Fibroblast of lung (primary cell): ENCODE results near the gene EIF4A2. TPM values are rescaled to one million over a fixed set of nuclear protein-coding genes. Genes with fewer than 3 reads are reported as not detected.

Experiments
- DNase-seq, 2 donors: peaks; one replicate each; pipeline versions ENCODE4 v3.0.0 to v3.0.0-alpha.2; 2010; ENCODE audit warnings: low read depth in 2 of 2
- H2AFZ ChIP-seq: 2 replicates; pipeline ENCODE4 v1.5.1; 2012; ENCODE audit warnings: low read length, control low read depth, inconsistent platforms
- H3K27ac ChIP-seq: 2 replicates; pipeline ENCODE4 v1.5.1; 2011; ENCODE audit warnings: low read length, control low read depth; ENCODE audit not compliant: insufficient read depth
- H3K27me3 ChIP-seq: 2 replicates; pipeline ENCODE4 v1.5.1; 2011; ENCODE audit warnings: mild to moderate bottlenecking, low read length; ENCODE audit not compliant: control insufficient read depth, insufficient read depth
- H3K36me3 ChIP-seq: 2 replicates; pipeline ENCODE4 v1.5.1; 2011; ENCODE audit warnings: low read length; ENCODE audit not compliant: control insufficient read depth, insufficient read depth
- H3K4me1 ChIP-seq: 2 replicates; pipeline ENCODE4 v1.5.1; 2011; ENCODE audit warnings: low read length; ENCODE audit not compliant: control insufficient read depth, insufficient read depth; ENCODE audit errors: extremely low read depth
- H3K4me2 ChIP-seq: 2 replicates; pipeline ENCODE4 v1.5.1; 2011; ENCODE audit warnings: low read length, control low read depth; ENCODE audit not compliant: insufficient read depth; ENCODE audit errors: extremely low read depth
- H3K4me3 ChIP-seq, 4 experiments: fragments of 200-600 bp in 1 of 4; sonication (generic) in 1 of 4; replicated peaks in 1 of 4; 2 replicates each; pipeline ENCODE4 v1.5.1; 2011 to 2016; ENCODE audit warnings: low read length in 4 of 4, low read depth in 3 of 4, mild to moderate bottlenecking in 3 of 4, control low read depth in 2 of 4, inconsistent platforms in 1 of 4, mixed read lengths in 1 of 4; ENCODE audit not compliant: insufficient read depth in 1 of 4; ENCODE audit errors: control extremely low read depth in 1 of 4
- H3K79me2 ChIP-seq: 2 replicates; pipeline ENCODE4 v1.5.1; 2012; ENCODE audit warnings: mild to moderate bottlenecking, low read length, inconsistent platforms; ENCODE audit not compliant: control insufficient read depth, insufficient read depth
- H3K9ac ChIP-seq: 2 replicates; pipeline ENCODE4 v1.5.1; 2011; ENCODE audit warnings: mild to moderate bottlenecking, low read length, control low read depth; ENCODE audit not compliant: insufficient read depth
- H3K9me3 ChIP-seq: 2 replicates; pipeline ENCODE4 v1.5.1; 2012; ENCODE audit warnings: low read depth, low read length; ENCODE audit not compliant: control insufficient read depth, insufficient read depth
- H4K20me1 ChIP-seq: 2 replicates; pipeline ENCODE4 v1.5.1; 2011; ENCODE audit warnings: low read length; ENCODE audit not compliant: control insufficient read depth, insufficient read depth; ENCODE audit errors: extremely low read depth
- EZH2 ChIP-seq: IDR thresholded peaks from 2 replicates; pipeline ENCODE4 v1.5.1; 2012; ENCODE audit warnings: low read length, control low read depth, mild to moderate bottlenecking; ENCODE audit errors: missing control alignments
- polyA plus RNA-seq, 2 donors: library from polyadenylated mRNA; depleted of rRNA in 1 of 2; stranded (reverse) in 1 of 2; unstranded in 1 of 2; fragments of >200 nt; gene quantifications; 2 replicates each; pipeline ENCODE4 v1.2.1, GENCODE V29; 2011 to 2012; ENCODE audit warnings: missing spikeins in 1 of 2
- total RNA-seq: library from RNA; depleted of rRNA; stranded (reverse); fragments of >200 nt; gene quantifications from 2 replicates; pipeline ENCODE4 v1.2.1, GENCODE V29; 2014
- TF ChIP-seq, protein P1 (sequence below), 2 donors: IDR thresholded peaks in 1 of 2; conservative IDR thresholded peaks in 1 of 2; 1 replicate in 1 of 2; 2 replicates in 1 of 2; pipeline ENCODE4 v1.5.1; 2011 to 2012; ENCODE audit warnings: low read length in 2 of 2, control low read depth in 1 of 2, inconsistent platforms in 1 of 2, low read depth in 1 of 2, mild to moderate bottlenecking in 1 of 2

EIF4A2 gene
- total and polyA plus RNA-seq, 2 donors (not counting 1 experiment from before 2014, with no cell fraction given) = 432 to 1,128 TPM

DNA sequence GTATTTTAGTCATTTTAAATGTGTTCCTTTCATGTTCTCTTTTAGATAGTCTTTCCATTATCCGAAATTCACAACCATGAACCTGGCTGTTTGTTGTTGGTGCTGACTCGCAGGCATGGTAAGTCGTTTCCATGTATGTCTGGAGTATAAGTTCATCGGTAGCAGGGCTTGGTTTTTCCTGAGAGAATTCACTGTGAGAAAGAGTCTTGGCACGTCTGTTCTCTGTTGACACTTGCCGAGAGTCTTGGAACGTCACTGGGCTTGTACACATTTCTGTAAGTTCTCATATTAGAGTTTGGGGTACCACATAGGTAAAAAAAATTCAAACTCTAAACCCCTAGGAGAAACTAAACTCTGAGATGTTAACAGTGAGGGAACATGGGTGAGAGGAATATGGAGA, 29.4 kb upstream of the EIF4A2 start:
- no peak overlapping the region for H3K27ac ChIP-seq
- no peaks in the 10 kb centered on the region for H3K79me2 ChIP-seq
- H3K4me2 ChIP-seq = no peak overlapping the region
- no peaks in the 10 kb centered on the region for H3K9me3 ChIP-seq
- H3K9ac ChIP-seq = no peak overlapping the region
- no peaks in the 10 kb centered on the region for H3K27me3 ChIP-seq
- H3K4me1 ChIP-seq = no peaks in the 10 kb centered on the region
- H2AFZ ChIP-seq = no peak overlapping the region
- H3K4me3 ChIP-seq = no peak overlapping the region
- H3K36me3 ChIP-seq = no peaks in the 10 kb centered on the region
- no peaks in the 10 kb centered on the region for H4K20me1 ChIP-seq
- TF ChIP-seq, protein P1, sequence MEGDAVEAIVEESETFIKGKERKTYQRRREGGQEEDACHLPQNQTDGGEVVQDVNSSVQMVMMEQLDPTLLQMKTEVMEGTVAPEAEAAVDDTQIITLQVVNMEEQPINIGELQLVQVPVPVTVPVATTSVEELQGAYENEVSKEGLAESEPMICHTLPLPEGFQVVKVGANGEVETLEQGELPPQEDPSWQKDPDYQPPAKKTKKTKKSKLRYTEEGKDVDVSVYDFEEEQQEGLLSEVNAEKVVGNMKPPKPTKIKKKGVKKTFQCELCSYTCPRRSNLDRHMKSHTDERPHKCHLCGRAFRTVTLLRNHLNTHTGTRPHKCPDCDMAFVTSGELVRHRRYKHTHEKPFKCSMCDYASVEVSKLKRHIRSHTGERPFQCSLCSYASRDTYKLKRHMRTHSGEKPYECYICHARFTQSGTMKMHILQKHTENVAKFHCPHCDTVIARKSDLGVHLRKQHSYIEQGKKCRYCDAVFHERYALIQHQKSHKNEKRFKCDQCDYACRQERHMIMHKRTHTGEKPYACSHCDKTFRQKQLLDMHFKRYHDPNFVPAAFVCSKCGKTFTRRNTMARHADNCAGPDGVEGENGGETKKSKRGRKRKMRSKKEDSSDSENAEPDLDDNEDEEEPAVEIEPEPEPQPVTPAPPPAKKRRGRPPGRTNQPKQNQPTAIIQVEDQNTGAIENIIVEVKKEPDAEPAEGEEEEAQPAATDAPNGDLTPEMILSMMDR (conservative IDR thresholded peaks at IDR 0.05 in 1 of 2, IDR thresholded peaks at IDR 0.05 in 1 of 2; ENCODE audit: low read depth in 1 of 2, low read length in 2 of 2) = no peak
- no peak for TF ChIP-seq EZH2
- DNase-seq = no peak

DNA sequence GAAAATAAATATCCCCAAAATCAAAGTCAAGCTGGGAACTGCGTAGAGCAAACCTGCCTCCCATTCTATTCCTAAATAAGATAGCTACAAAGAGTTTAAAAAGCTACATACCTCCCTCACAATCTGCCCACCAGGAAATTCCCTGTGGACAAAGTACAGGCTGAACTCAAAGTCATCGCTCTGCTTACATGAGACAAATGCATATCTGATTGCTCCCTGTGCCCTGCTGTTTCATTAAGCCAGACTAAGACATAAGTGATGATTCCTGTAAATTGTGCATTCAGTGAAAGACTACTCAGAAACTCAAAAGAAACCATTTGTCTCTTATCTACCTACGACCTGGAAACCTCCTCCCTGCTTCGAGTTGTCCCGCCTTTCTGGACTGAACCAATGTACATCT, 28.5 kb upstream of the EIF4A2 start:
- TF ChIP-seq, protein P1 (conservative IDR thresholded peaks at IDR 0.05 in 1 of 2, IDR thresholded peaks at IDR 0.05 in 1 of 2; ENCODE audit: low read depth in 1 of 2, low read length in 2 of 2) = no peak
- TF ChIP-seq EZH2 = no peak
- no peak overlapping the region for H3K4me2 ChIP-seq

DNA sequence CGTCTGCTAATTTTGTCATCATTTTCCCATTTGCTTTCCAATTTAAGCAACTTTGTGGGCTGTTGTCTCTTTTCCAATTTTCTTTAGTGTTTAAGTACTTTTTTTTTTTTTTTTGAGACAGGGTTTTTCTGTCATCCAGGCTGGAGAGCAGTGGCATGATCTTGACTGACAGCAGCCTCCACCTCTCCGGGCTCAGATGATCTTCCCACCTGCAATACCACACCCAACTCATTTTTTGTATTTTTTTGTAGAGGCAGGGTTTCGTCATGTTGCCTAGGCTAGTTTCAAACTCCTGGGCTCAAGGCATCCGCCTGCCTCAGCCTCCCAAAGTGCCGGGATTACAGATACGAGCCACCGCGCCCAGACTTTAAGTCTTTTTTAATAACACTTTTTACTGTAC, 26.2 kb upstream of the EIF4A2 start:
- no peak for DNase-seq
- Histone ChIP-seq H3K4me2 (no peak overlapping the region), H3K9me3 (no peaks in the 10 kb centered on the region), H3K27me3 (no peaks in the 10 kb centered on the region), H3K9ac (no peak overlapping the region), H3K79me2 (no peaks in the 10 kb centered on the region), H3K36me3 (no peaks in the 10 kb centered on the region), H3K4me3 (no peak overlapping the region), H3K27ac (no peak overlapping the region), H4K20me1 (no peaks in the 10 kb centered on the region), H2AFZ (no peak overlapping the region), H3K4me1 (no peaks in the 10 kb centered on the region)
- no peak for TF ChIP-seq EZH2
- TF ChIP-seq, protein P1 (conservative IDR thresholded peaks at IDR 0.05 in 1 of 2, IDR thresholded peaks at IDR 0.05 in 1 of 2; ENCODE audit: low read depth in 1 of 2, low read length in 2 of 2) = no peak

More for the DNA sequence above, 28.5 kb upstream of the EIF4A2 start:
- Histone ChIP-seq H3K27me3 (no peaks in the 10 kb centered on the region), H4K20me1 (no peaks in the 10 kb centered on the region), H2AFZ (no peak overlapping the region), H3K36me3 (no peaks in the 10 kb centered on the region), H3K79me2 (no peaks in the 10 kb centered on the region), H3K9me3 (no peaks in the 10 kb centered on the region), H3K4me1 (no peaks in the 10 kb centered on the region), H3K9ac (no peak overlapping the region), H3K4me3 (no peak overlapping the region), H3K27ac (no peak overlapping the region)
- DNase-seq = no peak
